NCI-H226 (cell line): ENCODE measurements around the gene MTHFR.

Experiments
- DNase-seq: peaks from one replicate; pipeline ENCODE4 v3.0.0-alpha.2; 2015

MTHFR gene

DNA sequence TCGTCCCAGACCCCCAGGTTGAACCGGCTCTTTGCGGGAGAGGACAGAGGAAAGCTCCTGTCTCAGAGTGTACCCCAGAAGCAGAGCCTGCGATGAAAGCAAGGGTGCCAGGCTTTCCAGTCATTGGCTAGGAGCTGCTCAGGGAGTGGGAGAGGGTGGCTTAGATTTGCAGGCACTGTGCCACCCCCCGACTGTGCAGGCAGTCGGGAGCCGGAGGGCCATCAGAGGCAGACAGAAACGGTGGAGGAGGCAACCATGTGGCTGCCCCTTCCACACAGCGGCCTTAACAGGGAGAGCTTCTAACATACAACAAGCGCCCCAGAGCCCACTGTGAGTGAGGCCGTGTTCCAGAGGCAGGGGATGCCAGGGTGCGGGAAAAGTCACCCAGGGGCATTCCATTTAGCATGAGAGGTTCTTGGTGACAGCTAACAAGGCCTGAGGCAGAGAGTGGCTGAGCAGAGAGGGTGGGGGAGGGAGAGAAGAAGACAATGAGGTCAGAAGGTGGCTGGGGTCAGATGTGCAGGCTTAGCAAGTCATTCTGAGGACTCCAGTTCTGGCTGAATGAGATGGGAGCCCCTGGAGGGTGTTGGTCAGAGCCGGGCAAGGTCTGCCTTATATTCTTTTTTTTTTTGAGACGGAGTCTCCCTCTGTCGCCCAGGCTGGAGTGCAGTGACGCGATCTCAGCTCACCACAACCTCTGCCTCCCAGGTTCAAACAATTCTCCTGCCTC lies 53.2 kb downstream of the MTHFR start:
- no peak for DNase-seq

DNA sequence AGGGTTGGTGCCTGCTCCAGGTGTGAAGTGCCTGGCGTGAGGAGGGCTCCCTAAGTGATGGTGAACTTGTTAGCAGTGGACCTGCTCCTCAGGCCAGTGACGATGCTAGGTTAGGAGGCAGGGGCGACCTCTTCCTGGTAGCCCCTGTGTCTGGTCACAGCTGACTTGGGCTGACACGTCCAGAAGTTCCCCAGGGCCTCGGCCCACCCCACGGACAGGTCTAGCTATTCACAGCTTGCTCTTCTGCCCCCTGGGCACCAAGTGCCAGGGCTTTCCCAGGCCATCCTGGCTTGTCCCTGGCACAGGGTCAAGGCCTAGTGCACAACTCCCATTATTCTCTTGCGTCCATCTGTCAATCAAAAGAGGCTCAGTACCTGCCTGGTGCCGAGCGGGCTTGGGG lies 54.7 kb downstream of the MTHFR start:
- DNase-seq: no peak

DNA sequence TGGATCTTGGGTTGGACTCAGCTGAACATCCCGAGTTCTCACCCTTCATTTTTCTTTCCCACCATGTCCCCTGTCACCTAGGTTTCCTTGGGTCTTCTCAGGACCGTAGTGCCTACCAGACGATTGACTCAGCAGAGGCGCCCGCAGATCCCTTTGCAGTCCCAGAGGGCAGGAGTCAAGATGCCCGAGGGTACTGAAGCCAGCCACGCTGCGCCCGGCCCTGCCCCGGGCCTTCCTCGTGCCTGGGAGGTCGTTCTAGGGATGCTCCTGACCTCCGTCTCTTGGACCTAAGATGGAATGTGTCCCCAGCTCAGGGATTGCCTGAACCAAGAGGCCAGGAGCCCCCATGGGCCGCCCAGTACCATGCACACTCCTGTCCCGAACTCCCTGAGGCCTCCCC lies 55.8 kb downstream of the MTHFR start:
- no peak for DNase-seq

DNA sequence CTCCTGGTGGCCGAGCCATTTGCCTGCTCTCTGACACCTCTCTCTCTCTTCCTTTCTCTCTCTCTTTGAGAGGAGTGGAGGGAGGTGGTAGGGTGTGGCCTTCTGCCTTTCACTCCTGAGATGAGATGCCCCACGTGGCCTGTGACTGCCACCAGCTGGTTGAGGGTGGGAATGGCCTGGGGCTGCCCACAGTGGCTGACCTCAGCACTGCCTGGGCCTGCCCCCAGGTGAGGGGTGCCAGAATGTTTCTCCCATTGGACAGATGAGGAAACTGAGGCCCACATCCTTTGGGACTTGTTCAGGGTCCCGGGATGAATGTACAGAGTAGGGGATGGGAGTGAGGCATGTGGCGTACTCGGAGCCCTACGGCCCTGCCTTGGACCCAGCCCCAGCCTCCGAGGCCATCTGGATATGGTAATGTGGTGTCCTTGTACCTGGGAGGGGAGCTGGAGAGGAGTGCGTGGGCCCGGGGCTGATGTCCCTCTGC lies 56.5 kb downstream of the MTHFR start:
- DNase-seq: peak; percentile 63

DNA sequence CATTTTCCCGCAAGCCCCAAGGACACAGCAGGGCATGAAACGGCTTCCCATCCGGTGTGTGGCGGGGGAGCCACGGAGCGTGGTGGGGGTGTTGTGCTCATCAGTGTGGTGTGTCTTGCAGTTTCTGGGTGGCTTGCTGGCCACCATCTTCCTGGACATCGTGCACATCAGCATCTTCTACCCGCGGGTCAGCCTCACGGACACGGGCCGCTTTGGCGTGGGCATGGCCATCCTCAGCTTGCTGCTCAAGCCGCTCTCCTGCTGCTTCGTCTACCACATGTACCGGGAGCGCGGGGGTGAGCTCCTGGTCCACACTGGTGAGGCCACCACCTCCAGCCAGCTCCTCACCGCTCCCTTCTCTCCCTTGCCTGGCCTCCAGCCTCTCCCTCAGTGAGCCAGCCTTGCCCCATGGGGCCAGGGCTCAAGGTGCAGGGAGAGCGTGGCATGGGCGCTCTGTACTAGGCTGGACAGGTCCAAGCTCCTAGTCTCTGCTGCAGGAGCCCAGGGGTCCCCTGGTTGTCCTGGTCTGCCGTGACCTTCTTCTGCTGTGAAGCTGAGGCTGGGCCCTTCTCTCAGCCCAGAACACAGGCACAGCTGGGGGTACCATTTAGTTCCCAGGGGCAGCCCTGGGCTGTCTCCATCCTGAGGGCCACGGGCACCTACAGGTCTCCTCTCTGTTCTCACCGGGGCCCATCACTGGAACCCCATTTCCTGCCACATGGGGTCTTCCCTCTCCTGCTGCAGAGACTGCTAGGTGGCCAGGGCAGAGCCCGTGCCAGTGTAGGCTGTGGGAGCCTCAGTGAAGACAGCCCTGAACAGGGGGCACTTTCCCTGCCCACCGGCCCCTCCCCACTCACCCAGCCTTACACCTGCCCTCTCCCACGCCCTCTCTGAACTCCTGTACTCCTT lies 57.2 kb downstream of the MTHFR start:
- no peak for DNase-seq

DNA sequence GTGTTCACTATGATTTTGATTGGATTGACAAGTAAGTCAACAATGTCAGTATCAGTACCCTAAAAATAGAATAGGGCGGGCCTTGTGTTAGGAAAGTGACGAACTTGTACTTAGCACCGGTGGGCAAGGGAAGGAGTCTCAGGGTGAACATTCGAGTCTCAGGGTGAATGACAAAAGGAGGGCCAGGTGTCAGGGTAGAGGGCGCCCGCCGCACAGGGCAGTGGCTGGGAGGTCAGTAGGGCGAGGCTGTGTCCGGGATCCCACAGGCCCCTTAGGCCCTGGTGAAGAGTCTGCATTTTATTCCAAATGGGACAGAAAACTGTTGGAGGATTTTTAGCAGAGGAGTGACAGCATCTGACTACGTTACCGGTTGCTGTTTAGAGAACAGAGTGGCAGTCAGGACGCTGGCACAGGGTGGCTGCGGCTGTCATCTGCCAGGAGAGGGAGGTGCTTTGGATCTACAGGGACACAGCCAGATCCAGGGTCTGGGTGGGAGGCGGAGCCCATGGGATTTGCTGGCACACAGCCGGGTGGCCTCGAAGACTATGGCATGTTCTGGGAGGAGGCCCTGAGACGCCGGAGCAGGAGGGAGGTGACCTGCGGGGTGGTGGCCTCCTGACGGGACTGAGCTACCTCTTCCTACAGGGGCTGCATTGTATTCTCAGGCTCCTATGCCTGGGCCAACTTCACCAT lies 58.8 kb downstream of the MTHFR start:
- DNase-seq: no peak

DNA sequence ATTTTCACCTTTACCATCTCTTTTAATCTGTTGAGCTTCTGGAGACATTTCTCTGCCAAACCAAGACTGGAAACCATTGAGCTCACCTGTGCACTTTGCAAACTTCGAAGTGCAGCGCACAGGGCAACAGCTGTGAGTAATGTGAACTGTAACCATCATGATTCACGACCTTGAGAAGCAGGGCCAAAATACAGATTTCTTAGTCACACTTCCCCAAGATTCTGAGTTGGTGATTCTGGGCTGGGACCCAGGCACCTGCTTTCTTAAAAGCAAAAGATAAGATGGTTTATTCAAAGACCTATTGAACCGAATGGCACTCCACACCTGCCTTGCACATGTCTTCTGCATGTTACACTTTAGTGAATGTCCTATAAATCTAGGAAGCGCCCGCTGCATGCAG lies 59.7 kb downstream of the MTHFR start:
- no peak for DNase-seq

DNA sequence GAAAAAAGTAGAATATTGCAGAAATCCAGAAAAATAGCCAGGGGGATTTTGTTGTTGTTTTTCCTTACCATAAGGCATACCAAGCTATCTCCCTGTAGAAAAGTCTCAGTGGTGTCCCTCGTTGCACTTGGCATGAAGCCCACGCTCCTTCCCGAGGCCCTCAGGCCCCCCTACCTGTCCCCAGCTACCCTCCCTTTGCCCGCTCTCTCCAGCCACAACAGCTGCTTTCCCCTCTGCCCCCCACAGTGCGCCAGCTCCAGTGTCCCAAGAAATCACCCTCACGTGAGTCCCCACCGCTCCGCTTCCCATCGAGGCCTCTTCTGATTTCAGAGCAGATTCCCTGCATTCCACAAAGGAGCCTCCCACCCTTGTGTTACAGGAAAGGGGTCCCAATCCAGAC lies 61.5 kb downstream of the MTHFR start:
- DNase-seq: no peak

DNA sequence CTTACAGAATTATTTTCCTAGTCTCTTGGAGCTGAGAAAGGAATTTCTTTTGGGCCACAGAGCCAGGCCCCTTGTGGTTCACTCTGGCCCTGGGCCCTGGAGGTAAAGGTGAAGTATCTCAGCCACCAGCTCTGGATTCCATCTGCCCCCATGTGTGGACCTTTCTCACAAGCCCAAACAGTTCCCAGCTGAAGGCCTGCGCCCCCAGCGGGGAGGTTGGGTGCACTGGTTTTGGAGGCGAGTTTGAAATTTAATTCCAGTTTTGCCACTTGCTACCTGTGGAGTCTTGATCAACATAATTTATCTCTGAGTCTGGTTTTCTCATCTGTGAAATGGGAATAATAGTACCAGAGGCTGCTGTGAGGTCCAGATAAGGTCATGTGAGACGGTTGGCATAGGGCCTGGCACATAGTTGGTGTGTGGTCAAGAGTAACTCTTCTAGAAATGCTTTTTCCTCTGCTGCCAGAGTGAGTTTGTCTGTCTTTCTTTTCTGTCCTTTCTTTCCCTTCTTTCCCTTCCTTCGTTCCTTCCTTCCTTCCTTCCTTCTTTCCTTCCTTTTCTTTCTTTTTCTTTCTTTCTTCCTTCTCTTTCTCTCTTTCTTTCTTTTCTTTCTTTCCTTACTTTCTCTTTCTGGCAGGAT lies 63.7 kb downstream of the MTHFR start:
- no peak for DNase-seq

DNA sequence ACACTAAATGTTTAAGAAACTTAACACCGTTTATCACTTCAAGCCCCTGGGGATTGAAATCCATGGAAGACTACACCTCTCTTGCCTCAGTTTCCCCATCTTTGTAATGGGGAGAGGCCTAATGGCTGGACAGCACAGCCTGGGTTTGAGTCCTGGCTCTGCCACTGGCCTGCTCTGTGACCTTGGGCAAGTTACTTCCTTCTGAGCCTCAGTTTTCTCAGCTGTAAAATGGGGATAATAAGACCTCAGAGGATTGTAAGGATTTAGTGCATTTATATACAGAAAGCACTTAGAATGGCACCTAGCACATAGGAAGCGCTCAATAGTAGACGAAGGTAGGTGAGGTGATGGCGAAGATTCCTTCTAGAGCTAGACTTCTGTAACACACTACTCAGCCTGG lies 64.3 kb downstream of the MTHFR start:
- no peak for DNase-seq

DNA sequence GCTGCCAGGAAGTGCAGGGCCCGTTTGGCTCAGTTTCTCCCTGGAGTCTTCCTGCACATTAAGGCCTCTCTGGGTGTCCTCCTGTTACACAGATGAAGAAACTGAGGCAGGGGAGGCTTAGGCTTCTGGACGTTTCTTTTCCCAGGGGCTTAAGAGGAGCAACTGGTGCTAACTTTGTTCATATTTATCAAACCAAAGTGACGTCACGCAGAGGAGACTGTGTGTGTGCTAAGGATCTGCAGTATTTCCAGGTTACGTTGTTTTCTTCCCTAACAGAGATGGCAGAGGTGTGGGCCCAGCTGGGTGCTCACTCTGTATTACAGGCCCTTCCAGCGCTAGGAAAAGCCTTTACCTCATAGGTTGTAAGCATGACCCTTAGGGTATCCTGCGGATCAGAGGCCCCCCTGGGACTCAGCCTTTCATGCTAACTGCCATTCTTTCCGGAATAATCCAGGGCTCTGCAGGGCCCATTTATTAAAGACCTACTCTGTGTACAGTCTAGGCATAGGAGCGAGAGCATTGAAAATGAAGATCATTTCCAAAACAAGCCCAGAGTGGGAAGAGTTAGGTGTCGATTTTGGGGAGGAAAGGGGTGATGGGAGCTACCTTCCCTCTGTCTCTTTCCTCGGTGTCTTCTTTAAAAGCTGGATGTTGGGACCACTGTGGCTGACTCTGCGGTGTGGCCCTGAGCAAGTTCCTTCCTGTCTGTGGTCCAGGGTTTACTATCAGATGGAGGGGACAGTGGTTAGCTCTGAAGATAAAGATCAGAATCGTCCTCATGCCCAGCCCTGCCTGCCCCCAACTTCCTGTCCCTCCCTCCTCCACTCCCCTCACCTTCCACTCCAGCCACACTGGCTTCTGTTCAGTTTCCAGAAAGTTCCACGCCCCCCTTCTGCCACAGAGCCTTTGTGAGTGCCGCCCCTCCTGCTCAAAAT lies 65.2 kb downstream of the MTHFR start:
- no peak for DNase-seq

DNA sequence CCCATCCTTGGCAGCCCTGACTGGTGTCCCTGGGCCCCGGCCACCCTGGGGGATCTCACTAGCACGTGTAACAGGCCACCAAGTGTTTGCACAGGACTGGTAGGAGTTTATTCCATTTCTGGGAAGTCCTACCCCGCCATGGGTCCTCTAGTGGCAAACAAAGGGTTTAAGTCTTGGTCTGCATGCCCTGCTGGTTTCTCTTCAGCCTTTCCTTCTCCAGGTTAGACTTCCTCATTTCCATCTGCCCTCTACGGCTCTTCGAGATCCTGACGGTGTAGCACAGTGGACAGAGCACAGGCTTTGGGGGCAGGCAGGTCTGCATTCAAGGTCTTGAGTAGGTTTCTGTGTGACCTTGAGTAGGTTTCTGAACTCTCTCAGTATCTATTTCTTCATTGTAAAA lies 67.0 kb downstream of the MTHFR start:
- DNase-seq: no peak

DNA sequence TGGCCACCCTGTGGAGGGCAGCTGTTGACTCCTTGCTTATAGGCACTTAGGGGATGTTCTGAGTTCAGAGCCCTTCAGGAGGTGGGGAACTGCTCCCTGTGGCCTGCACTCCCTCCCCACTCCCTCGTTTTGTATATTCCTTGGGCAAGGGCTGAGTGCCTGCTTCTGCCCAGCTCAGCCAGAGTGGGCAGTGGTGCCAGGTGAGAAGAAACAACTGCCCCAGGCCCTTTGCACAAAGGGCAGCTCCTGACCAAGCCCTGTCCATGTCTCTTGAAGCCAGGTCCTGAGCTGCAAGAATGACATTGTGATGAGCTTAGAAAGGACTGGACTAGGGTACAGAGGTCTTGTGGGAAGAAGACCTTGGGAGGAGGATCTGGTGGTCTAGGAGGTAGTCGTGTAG lies 67.7 kb downstream of the MTHFR start:
- no peak for DNase-seq

DNA sequence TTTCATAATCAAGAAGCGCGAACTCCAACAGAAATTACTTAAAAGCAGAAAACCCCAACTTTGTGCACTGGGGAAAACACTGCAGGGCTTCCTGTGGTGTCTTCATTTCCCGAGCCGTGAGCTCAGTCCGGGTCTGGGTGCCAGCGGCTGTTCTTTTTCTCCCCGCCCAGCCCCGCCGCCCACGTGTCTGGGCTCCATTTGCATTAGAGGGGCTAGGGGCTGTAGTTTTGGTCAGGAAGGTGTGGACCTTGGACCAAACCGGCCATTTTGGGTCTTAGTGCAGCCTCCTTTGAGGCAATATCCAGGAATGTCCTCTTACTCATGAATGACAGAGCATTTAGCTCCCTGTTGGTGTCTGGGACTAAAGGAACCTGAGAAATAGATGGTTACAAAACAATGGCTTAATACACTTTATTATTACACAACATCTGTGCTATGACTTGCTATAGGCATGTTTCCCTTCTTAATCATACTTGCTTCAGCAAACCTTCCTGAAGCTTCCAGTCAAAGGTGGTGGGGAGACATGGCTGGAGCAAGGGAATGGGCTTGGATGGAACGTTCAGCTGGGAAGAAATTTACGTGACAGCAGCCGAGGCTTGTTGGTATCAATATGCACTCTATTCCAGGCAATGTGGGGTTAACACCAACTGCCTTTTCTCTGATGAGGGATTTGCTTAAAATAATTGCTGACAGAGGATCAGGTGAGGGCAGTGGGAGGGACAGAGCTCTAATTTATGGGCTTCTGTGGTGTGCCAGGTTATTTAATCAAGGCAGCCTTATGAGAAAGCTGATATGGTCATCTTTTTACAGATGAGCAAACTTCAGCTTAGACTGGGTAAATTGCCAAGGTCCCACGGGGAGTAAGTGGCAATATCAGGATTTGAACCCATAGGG lies 68.8 kb downstream of the MTHFR start:
- DNase-seq: peak; percentile 78

DNA sequence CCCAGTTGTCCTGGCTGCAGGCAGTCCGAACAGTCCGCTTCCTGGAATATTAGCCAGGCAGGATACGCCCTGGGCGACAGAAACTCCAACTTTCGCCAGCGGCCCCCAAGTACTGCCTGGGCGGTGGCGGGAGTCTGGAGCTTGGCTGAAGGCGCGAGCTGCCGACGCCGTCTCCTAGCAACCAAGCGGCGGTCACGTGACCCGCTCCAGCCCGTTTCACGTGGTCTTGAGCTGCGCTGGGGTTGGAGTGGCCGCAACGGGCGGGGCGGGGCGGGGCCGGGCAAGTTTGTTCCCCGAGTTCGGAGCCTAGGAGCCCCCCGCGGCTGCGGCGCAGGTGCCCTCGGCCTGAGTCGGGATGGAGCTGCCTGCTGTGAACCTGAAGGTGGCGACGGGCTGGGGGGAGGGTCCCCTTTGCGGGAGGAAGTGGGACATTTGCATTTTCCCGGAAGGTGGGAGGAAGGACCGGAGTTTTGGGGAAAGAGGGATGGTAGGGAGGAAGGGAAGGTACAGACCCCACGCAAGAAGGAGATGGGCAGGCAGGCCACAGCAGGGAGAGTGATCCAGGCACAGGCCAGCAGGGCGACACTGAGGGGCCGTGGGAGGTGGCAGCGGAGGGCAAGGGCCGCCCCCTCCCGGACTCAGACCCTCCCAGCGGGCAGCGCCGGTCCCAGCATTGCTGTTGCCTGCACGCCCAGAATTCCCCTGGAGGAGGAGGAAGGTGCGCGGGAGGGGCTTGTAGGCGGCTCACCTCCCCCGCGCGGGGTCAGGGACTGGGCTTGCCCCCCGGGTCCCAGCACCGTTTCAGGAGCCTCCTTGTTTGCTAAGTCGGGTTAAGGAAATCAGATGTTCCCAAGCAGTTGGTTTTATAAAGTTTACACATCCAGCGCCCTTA lies 69.7 kb downstream of the MTHFR start, which contains the start of gene AGTRAP:
Gene AGTRAP (plus strand): TSS at position 283 of the 892 bp plus-strand sequence. CDS start 73 bp downstream, at position 356.
- DNase-seq: peak; percentile 90
